Measurements from ENCODE around the gene GRAP2. TPM values are rescaled to one million over a fixed set of nuclear protein-coding genes. Genes with fewer than 3 reads are reported as not detected.

Gene GRAP2
- polyA plus RNA-seq, 1 donor (not counting 4 experiments of a cell fraction or from before 2014, with no cell fraction given) = not detected

GRCh38 chr22:39960791-39961746 is 60.2 kb downstream of the GRAP2 start:
- Histone ChIP-seq H3K36me3 (ENCODE audit: control insufficient read depth in 2 of 2, extremely low read depth in 1 of 2, insufficient read depth in 2 of 2, low read length in 2 of 2) (no peaks in the 10 kb centered on the region), H2AFZ (ENCODE audit: control insufficient read depth, low read length) (no peak overlapping the region), H3K4me3 (ENCODE audit: control insufficient read depth in 2 of 3, extremely low read depth in 1 of 3, insufficient read depth in 2 of 3, low read depth in 1 of 3, low read length in 3 of 3) (no peak overlapping the region), H3K9me3 (ENCODE audit: control insufficient read depth, low read depth, low read length) (no peaks in the 10 kb centered on the region), H3K27me3 (ENCODE audit: control insufficient read depth, extremely low read depth, insufficient read depth, low read length) (no peaks in the 10 kb centered on the region), H3K9ac (ENCODE audit: control insufficient read depth, extremely low read depth, insufficient read depth, low read length) (no peak overlapping the region), H3K4me1 (ENCODE audit: control insufficient read depth, extremely low read depth, insufficient read depth, low read length) (peaks cover 7% of the 10 kb centered on the region), H3K27ac (ENCODE audit: control insufficient read depth, insufficient read depth, low read length) (no peak overlapping the region), H3K4me2 (ENCODE audit: control insufficient read depth, extremely low read depth, insufficient read depth, low read depth, low read length) (no peak overlapping the region), H3K79me2 (ENCODE audit: control insufficient read depth, insufficient read depth, low read length) (no peaks in the 10 kb centered on the region), H3K9me1 (ENCODE audit: control insufficient read depth, extremely low read depth, insufficient read depth, low read length) (no peaks in the 10 kb centered on the region), H4K20me1 (ENCODE audit: control insufficient read depth, extremely low read depth, insufficient read depth, low read length) (no peaks in the 10 kb centered on the region)
- dilution Hi-C loops (cut with MboI; ENCODE audit: extremely low pct_ligation_motif_present, low sequenced_read_pairs) = no loop called here
- TF ChIP-seq EZH2 (IDR thresholded peaks at IDR 0.05; ENCODE audit: low read length) = no peak
- no peak for DNase-seq (ENCODE audit: low read depth, low spot score)
- no peak for FAIRE-seq

GRCh38 chr22:39962071-39962470 is 61.2 kb downstream of the GRAP2 start:
- no peaks in the 10 kb centered on the region for H4K20me1 ChIP-seq (ENCODE audit: control insufficient read depth, extremely low read depth, insufficient read depth, low read length)
- H3K9me1 ChIP-seq (ENCODE audit: control insufficient read depth, extremely low read depth, insufficient read depth, low read length) = no peaks in the 10 kb centered on the region
- no peaks in the 10 kb centered on the region for H3K79me2 ChIP-seq (ENCODE audit: control insufficient read depth, insufficient read depth, low read length)
- H3K27me3 ChIP-seq (ENCODE audit: control insufficient read depth, extremely low read depth, insufficient read depth, low read length) = no peaks in the 10 kb centered on the region
- TF ChIP-seq EZH2 (IDR thresholded peaks at IDR 0.05; ENCODE audit: low read length) (no peak), CTCF (optimal IDR thresholded peaks at IDR 0.05 in 1 of 3, IDR thresholded peaks at IDR 0.05 in 1 of 3, conservative IDR thresholded peaks at IDR 0.05 in 1 of 3; ENCODE audit: extremely low read depth in 1 of 3, insufficient read depth in 2 of 3, low read length in 3 of 3) (no peak)
- FAIRE-seq (no peak), DNase-seq (ENCODE audit: low read depth, low spot score) (no peak)
- H3K9ac ChIP-seq (ENCODE audit: control insufficient read depth, extremely low read depth, insufficient read depth, low read length) = no peak overlapping the region
- H3K9me3 ChIP-seq (ENCODE audit: control insufficient read depth, low read depth, low read length) = no peaks in the 10 kb centered on the region
- no peak overlapping the region for H3K4me2 ChIP-seq (ENCODE audit: control insufficient read depth, extremely low read depth, insufficient read depth, low read depth, low read length)
- dilution Hi-C loops (cut with MboI; ENCODE audit: extremely low pct_ligation_motif_present, low sequenced_read_pairs) = no loop called here
- H3K36me3 ChIP-seq (ENCODE audit: control insufficient read depth in 2 of 2, extremely low read depth in 1 of 2, insufficient read depth in 2 of 2, low read length in 2 of 2) = no peaks in the 10 kb centered on the region
- H3K4me3 ChIP-seq (ENCODE audit: control insufficient read depth in 2 of 3, extremely low read depth in 1 of 3, insufficient read depth in 2 of 3, low read depth in 1 of 3, low read length in 3 of 3) = no peak overlapping the region
- no peak overlapping the region for H2AFZ ChIP-seq (ENCODE audit: control insufficient read depth, low read length)
- peaks cover 7% of the 10 kb centered on the region for H3K4me1 ChIP-seq (ENCODE audit: control insufficient read depth, extremely low read depth, insufficient read depth, low read length)
- no peak overlapping the region for H3K27ac ChIP-seq (ENCODE audit: control insufficient read depth, insufficient read depth, low read length)

All from keratinocyte (primary cell).